CD4-positive, alpha-beta memory T cell (primary cell): ENCODE data around the gene ABCG5. TPM values are rescaled to one million over a fixed set of nuclear protein-coding genes. Genes with fewer than 3 reads are reported as not detected.

Experiments used
- CTCF ChIA-PET: fragments of 350-600 bp; sonication (Branson Sonifier 250); formaldehyde crosslinking; loops from one replicate; lab custom pipeline; 2021; ENCODE audit warnings: inconsistent platforms; ENCODE audit not compliant: partially characterized antibody; lab: Charles Lee
- POLR2A ChIA-PET: fragments of 350-600 bp; sonication (Branson Sonifier 250); formaldehyde crosslinking; loops from one replicate; lab custom pipeline; 2021; ENCODE audit not compliant: partially characterized antibody; lab: Charles Lee
- DNase-seq, 5 donors: peaks; one replicate each; pipeline versions ENCODE4 v3.0.0 to v3.0.0-alpha.2; 2020 to 2022; ENCODE audit warnings: mixed read lengths in 1 of 5
- H3K27ac ChIP-seq: one replicate; pipeline ENCODE4 v1.7.0; 2013; ENCODE audit warnings: low read depth, low read length
- H3K27me3 ChIP-seq: 2 replicates; pipeline ENCODE4 v1.7.0; 2013; ENCODE audit warnings: mild to moderate bottlenecking, low read length, moderate library complexity; ENCODE audit not compliant: insufficient read depth
- H3K36me3 ChIP-seq: 2 replicates; pipeline ENCODE4 v1.7.0; 2013; ENCODE audit warnings: mild to moderate bottlenecking, low read length, moderate library complexity; ENCODE audit not compliant: insufficient read depth
- H3K4me1 ChIP-seq: 2 replicates; pipeline ENCODE4 v1.7.0; 2013; ENCODE audit warnings: mild to moderate bottlenecking, low read length, moderate library complexity; ENCODE audit not compliant: insufficient read depth
- H3K4me3 ChIP-seq, 2 donors: one replicate each; pipeline ENCODE4 v1.7.0; 2013; ENCODE audit warnings: low read length in 2 of 2, mild to moderate bottlenecking in 1 of 2
- H3K9me3 ChIP-seq, 2 donors: one replicate each; pipeline ENCODE4 v1.7.0; 2013; ENCODE audit warnings: low read length in 2 of 2, control low read depth in 1 of 2; ENCODE audit not compliant: control insufficient read depth in 1 of 2
- H3K27ac Mint-ChIP-seq, 7 donors: one replicate each; pipeline ENCODE4 v1.8.0; 2020 to 2021; ENCODE audit warnings: mixed read lengths in 7 of 7, mild to moderate bottlenecking in 6 of 7, inconsistent platforms in 3 of 7, moderate library complexity in 3 of 7
- H3K27me3 Mint-ChIP-seq, 2 donors: one replicate each; pipeline ENCODE4 v1.8.0; 2020 to 2021; ENCODE audit warnings: mixed read lengths in 2 of 2
- H3K36me3 Mint-ChIP-seq, 2 donors: one replicate each; pipeline ENCODE4 v1.8.0; 2020 to 2021; ENCODE audit warnings: mixed read lengths in 2 of 2, inconsistent platforms in 1 of 2, mild to moderate bottlenecking in 1 of 2
- H3K4me1 Mint-ChIP-seq, 4 donors: one replicate each; pipeline ENCODE4 v1.8.0; 2020 to 2021; ENCODE audit warnings: mixed read lengths in 4 of 4, mild to moderate bottlenecking in 1 of 4
- H3K4me3 Mint-ChIP-seq, 8 donors: one replicate each; pipeline ENCODE4 v1.8.0; 2020 to 2021; ENCODE audit warnings: mixed read lengths in 8 of 8, mild to moderate bottlenecking in 7 of 8, moderate library complexity in 6 of 8, inconsistent platforms in 3 of 8
- H3K9me3 Mint-ChIP-seq, 8 donors: one replicate each; pipeline ENCODE4 v1.8.0; 2020 to 2021; ENCODE audit warnings: mixed read lengths in 8 of 8, mild to moderate bottlenecking in 5 of 8, inconsistent platforms in 3 of 8, moderate library complexity in 1 of 8
- intact Hi-C: fragments of 100-400 bp; cut with micrococcal nuclease; formaldehyde crosslinking; loops from one replicate; pipeline ENCODE4 v1.15.1; 2023
- polyA plus RNA-seq, 2 donors: library from polyadenylated mRNA; unstranded; fragments of 300-500 nt; fragmentation: Illumina TruSeq; gene quantifications; one replicate each; pipeline ENCODE4 v1.2.3, GENCODE V29; 2021
- total RNA-seq, 2 experiments: library from RNA; stranded (reverse); gene quantifications; one replicate each; pipeline ENCODE4 v1.2.3, GENCODE V29; 2021

Gene ABCG5
- total and polyA plus RNA-seq, 4 experiments from 2014 or later = not detected

DNA sequence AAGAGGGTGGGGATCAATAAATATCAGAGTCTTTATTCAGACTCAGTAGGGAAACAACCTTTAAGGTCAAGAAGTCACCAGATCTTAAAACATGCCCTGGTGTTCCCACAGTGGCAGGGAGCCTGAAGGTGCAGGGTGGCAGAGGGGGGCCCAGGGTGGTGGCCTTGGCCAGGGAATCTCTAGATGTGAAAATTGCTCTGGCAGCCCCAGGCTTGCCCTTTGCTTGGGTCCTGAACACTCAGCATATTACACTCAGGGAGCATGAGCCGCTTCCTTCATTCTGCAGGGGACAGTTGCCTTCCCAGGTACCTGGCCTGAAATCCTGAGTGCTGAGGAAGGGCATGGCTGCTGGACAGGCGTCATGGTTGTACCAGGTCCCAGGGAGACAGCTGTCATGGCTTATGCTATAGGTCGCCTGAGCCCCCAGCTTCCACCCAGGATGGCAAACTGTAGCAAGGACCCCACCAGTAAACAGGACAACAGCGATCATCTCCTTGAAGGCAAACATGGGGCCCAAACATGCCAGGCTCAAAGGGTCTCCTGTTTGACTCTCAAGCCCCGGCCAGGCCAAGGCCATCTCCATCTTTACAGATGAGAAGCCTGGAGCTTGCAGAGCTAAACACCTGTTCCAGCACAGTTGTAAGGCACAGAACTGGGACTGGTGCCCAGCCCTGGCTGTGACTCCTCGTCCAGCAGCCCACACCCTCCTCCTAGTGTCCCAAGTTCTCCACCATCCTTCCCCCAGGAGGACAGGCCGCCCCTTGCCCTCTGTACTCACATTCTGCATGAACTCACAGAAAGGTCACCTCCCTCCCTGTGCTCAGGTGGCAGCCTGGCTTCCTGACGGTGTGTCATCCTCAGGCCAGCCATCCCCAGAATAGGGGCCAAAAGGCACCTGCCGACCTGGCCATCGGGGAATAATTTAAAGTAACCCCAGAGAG is 14.8 kb upstream of the ABCG5 start:
- Mint-ChIP-seq H3K36me3 (no peaks in the 10 kb centered on the region), H3K9me3 (peaks cover 0 to 4% (median 0%) of the 10 kb centered on the region in 8 donors), H3K4me1 (no peaks in the 10 kb centered on the region), H3K27me3 (peaks cover 24 to 27% of the 10 kb centered on the region in 2 donors), H3K27ac (no peak overlapping the region), H3K4me3 (no peak overlapping the region)
- Histone ChIP-seq H3K36me3 (no peaks in the 10 kb centered on the region), H3K27me3 (no peaks in the 10 kb centered on the region), H3K27ac (no peak overlapping the region), H3K9me3 (no peaks in the 10 kb centered on the region), H3K4me3 (no peak overlapping the region), H3K4me1 (no peaks in the 10 kb centered on the region)
- CTCF ChIA-PET = no interaction called here
- no peak for DNase-seq
- intact Hi-C loops = no loop called here
- POLR2A ChIA-PET = no interaction called here

DNA sequence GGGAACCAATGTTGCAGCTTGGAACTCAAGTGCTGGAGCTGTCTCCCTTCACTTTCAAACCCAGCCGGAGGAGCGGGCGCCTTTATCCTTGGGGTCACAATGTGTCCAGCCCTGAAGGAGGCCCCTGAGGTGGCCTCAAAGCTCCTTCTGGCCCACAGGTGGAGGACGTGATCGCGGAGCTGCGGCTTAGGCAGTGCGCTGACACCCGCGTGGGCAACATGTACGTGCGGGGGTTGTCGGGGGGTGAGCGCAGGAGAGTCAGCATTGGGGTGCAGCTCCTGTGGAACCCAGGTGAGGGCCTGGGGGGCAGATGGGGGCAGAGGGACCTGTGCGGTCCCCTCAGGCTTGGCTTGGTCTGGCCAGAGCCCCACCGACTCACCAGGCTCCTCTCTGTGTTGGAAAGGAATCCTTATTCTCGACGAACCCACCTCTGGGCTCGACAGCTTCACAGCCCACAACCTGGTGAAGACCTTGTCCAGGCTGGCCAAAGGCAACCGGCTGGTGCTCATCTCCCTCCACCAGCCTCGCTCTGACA is 13.6 kb upstream of the ABCG5 start:
- H3K27ac ChIP-seq = no peak overlapping the region
- no peaks in the 10 kb centered on the region for H3K36me3 Mint-ChIP-seq
- CTCF ChIA-PET = no interaction called here
- POLR2A ChIA-PET = no interaction called here
- DNase-seq = no peak
- no peaks in the 10 kb centered on the region for H3K4me1 Mint-ChIP-seq
- no peak overlapping the region for H3K4me3 Mint-ChIP-seq
- no peaks in the 10 kb centered on the region for H3K4me1 ChIP-seq
- H3K9me3 Mint-ChIP-seq = peaks cover 0 to 4% (median 0%) of the 10 kb centered on the region in 8 donors
- intact Hi-C loops = no loop called here
- no peak overlapping the region for H3K27ac Mint-ChIP-seq
- no peak overlapping the region for H3K4me3 ChIP-seq
- H3K36me3 ChIP-seq = no peaks in the 10 kb centered on the region
- H3K9me3 ChIP-seq = no peaks in the 10 kb centered on the region
- H3K27me3 ChIP-seq = no peaks in the 10 kb centered on the region
- peaks cover 20 to 27% of the 10 kb centered on the region in 2 donors for H3K27me3 Mint-ChIP-seq

DNA sequence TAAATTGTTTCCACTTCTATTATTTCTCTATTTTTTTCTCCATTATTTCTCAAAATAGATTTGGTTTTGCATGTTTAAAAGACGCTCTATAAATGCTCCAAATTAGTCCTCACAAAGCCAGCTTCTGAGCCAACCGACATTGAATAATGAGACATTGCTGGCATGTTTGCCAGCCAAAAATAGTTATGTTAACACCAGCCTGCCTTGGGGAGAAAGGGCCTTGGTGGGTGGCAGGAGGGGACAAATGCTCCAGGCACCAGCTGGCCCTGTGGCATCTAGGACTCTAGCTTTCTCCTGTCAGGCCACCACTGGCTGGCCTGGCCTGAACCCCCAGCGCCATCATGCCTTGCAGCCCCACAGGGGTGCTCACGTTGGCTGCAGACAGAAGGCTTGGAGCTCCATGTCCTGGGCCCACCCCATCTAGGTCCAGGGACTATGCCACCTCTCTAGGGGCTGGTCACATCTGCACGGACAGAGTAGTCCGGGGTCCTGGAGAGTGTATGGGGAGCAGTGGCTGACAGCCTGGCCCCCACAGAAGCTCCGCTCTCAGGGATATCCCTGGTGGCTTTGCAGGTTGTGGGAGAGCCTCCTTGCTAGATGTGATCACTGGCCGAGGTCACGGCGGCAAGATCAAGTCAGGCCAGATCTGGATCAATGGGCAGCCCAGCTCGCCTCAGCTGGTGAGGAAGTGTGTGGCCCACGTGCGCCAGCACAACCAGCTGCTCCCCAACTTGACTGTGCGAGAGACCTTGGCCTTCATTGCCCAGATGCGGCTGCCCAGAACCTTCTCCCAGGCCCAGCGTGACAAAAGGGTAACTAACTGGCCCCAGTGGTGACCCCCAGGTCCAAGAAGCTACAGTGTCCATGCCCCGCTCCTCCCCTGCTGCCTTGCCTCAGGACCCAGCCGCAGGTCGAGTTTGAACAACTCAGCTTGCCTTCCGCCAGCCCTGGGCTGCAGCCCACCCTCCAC is 12.7 kb upstream of the ABCG5 start:
- Histone ChIP-seq H3K27me3 (no peaks in the 10 kb centered on the region), H3K36me3 (no peaks in the 10 kb centered on the region), H3K4me1 (no peaks in the 10 kb centered on the region), H3K9me3 (no peaks in the 10 kb centered on the region), H3K27ac (no peak overlapping the region), H3K4me3 (no peak overlapping the region)
- Mint-ChIP-seq H3K27me3 (peaks cover 20 to 26% of the 10 kb centered on the region in 2 donors), H3K9me3 (peaks cover 0 to 4% (median 0%) of the 10 kb centered on the region in 8 donors), H3K4me1 (no peaks in the 10 kb centered on the region), H3K36me3 (no peaks in the 10 kb centered on the region), H3K4me3 (no peak overlapping the region), H3K27ac (no peak overlapping the region)
- intact Hi-C loops = no loop called here
- no peak for DNase-seq
- POLR2A ChIA-PET = no interaction called here
- CTCF ChIA-PET = no interaction called here

DNA sequence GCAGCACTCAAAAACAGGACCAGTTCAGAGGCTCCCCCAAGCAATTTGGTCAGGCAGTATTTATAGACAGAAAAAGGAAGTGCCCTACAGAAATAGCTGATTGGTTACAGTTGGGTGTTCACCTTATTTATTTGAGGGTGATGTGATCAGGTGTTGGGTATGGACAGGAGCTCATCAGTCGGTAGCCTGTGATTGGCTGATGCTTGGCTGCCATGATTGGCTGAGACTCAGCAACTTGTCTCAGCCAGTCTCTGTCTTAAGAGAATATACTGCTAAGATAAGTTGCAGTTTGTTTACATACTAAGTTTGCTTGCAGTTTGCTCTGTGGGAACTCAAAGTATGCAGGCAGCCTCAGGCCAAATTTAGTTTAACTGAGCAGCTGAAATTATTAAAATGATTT is 9.6 kb upstream of the ABCG5 start:
- H3K4me1 Mint-ChIP-seq = no peaks in the 10 kb centered on the region

DNA sequence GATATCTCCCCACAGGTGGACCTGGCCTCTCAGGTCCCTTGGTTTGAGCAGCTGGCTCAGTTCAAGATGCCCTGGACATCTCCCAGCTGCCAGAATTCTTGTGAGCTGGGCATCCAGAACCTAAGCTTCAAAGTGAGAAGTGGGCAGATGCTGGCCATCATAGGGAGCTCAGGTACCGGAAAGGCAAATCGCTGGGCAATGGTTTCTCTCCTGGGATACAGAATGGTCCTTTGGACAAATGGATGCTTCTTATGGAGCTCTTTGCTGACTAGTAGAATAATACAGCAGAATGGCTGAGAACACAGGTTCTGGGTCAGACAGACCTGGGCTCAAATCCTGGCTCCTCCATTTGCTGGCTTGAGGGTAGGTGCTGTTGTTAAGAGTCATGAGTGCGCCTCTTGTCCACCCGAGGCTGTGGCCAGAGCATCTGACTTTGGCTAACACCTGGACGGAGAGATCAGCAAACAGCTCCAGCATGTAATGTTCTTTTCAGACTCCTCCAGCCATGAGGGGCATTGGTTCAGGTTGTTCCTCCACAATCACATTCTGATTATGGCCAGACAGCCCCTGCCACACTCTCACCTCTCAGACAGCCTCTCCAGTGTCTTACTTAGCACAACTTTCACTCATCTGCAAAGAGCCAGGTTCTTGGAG is 7.6 kb upstream of the ABCG5 start:
- CTCF ChIA-PET = interaction anchor here (1.0 kb wide), 1 partner anchor 10 kb away, joined by 3 read pairs; no protein-coding TSS in a partner anchor
- H3K27ac ChIP-seq = no peak overlapping the region
- Mint-ChIP-seq H3K4me3 (no peak overlapping the region), H3K4me1 (no peaks in the 10 kb centered on the region), H3K36me3 (no peaks in the 10 kb centered on the region), H3K27ac (no peak overlapping the region), H3K9me3 (peaks cover 0 to 5% (median 0%) of the 10 kb centered on the region in 8 donors), H3K27me3 (peaks cover 8 to 9% of the 10 kb centered on the region in 2 donors)
- DNase-seq = no peak
- H3K36me3 ChIP-seq = no peaks in the 10 kb centered on the region
- POLR2A ChIA-PET = no interaction called here
- no peaks in the 10 kb centered on the region for H3K4me1 ChIP-seq
- H3K4me3 ChIP-seq = no peak overlapping the region
- H3K9me3 ChIP-seq = no peaks in the 10 kb centered on the region
- H3K27me3 ChIP-seq = no peaks in the 10 kb centered on the region
- intact Hi-C loops = no loop called here

More for the DNA sequence above, 9.6 kb upstream of the ABCG5 start:
- ChIA-PET CTCF (no interaction called here), POLR2A (no interaction called here)
- H3K36me3 Mint-ChIP-seq = no peaks in the 10 kb centered on the region
- H3K27me3 Mint-ChIP-seq = peaks cover 10 to 15% of the 10 kb centered on the region in 2 donors
- H3K36me3 ChIP-seq = no peaks in the 10 kb centered on the region
- H3K4me3 ChIP-seq = no peak overlapping the region
- H3K27ac Mint-ChIP-seq = no peak overlapping the region
- H3K27ac ChIP-seq = no peak overlapping the region
- H3K4me3 Mint-ChIP-seq = no peak overlapping the region
- no peaks in the 10 kb centered on the region for H3K4me1 ChIP-seq
- intact Hi-C loops = no loop called here
- no peak for DNase-seq
- peaks cover 0 to 5% (median 0%) of the 10 kb centered on the region in 8 donors for H3K9me3 Mint-ChIP-seq
- H3K9me3 ChIP-seq = no peaks in the 10 kb centered on the region
- no peaks in the 10 kb centered on the region for H3K27me3 ChIP-seq

DNA sequence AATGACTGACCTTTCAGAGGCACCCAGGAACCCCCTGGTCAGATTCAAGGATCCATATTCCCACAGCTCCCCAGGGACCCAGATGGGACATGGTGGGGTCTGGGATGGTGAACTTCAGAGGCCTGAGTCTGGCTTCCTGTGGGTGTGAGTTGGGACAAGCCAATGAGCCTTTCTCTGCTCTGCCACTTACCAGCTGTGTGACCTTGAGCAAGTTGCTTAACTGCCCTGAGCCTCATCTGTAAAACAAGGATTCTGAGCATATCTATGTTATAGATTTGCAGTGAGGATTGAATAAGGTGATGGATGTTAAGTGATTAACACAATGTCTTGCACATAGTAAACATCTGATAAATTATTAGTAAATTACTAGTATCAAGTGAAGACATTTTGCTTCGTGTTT is 6.5 kb upstream of the ABCG5 start:
- ChIA-PET POLR2A (no interaction called here), CTCF (no interaction called here)
- DNase-seq = no peak
- H3K27me3 ChIP-seq = no peaks in the 10 kb centered on the region
- Mint-ChIP-seq H3K4me3 (no peak overlapping the region), H3K36me3 (no peaks in the 10 kb centered on the region), H3K4me1 (no peaks in the 10 kb centered on the region), H3K9me3 (peaks cover 0 to 7% (median 0%) of the 10 kb centered on the region in 8 donors), H3K27me3 (peaks cover 5 to 6% of the 10 kb centered on the region in 2 donors), H3K27ac (no peak overlapping the region)
- H3K4me3 ChIP-seq = no peak overlapping the region
- no peaks in the 10 kb centered on the region for H3K4me1 ChIP-seq
- H3K36me3 ChIP-seq = no peaks in the 10 kb centered on the region
- intact Hi-C loops = no loop called here
- H3K9me3 ChIP-seq = no peaks in the 10 kb centered on the region
- no peak overlapping the region for H3K27ac ChIP-seq
